Measurements from ENCODE around the gene GIMD1. TPM values are rescaled to one million over a fixed set of nuclear protein-coding genes. Genes with fewer than 3 reads are reported as not detected.
A peak's percentile ranks its signal among the peaks of the same experiment; 100 is the strongest.
"Not testable (repeated sequence)": the region's sequence is repeated elsewhere in the genome, so short reads cannot be mapped to it uniquely, and the experiment has no call there.

Gene GIMD1
- total RNA-seq (ENCODE audit: unreplicated experiment): not detected
- long read RNA-seq: 0 reads

- no peak for DNase-seq (ENCODE audit: low spot score)
- Mint-ChIP-seq H3K4me3 (ENCODE audit: unreplicated experiment) (no peak within 1 kb of the TSS), H3K36me3 (ENCODE audit: low read depth, unreplicated experiment) (no peaks in the 10 kb centered on the region), H3K27me3 (ENCODE audit: unreplicated experiment) (no peaks in the 10 kb centered on the region), H3K4me1 (ENCODE audit: unreplicated experiment) (peaks cover 38% of the 10 kb centered on the region), H3K9me3 (ENCODE audit: unreplicated experiment) (no peaks in the 10 kb centered on the region), H3K27ac (ENCODE audit: unreplicated experiment) (peak within 1 kb of the TSS; percentile 68)
- no peak for TF ChIP-seq CTCF (IDR thresholded peaks at IDR 0.05; ENCODE audit: unreplicated experiment)
These were observed at the start of gene GIMD1 for GRCh38 chr4:106368678-106369077. Gene GIMD1, minus strand, starts transcription at chr4:106368778. Its CDS starts 1,343 bp downstream, at chr4:106367435.

GRCh38 chr4:106414366-106414765 is 45.8 kb upstream of the GIMD1 start:
- H3K4me1 Mint-ChIP-seq (ENCODE audit: unreplicated experiment): peaks cover 2% of the 10 kb centered on the region
- no peak overlapping the region for H3K4me3 Mint-ChIP-seq (ENCODE audit: unreplicated experiment)
- no peak for TF ChIP-seq CTCF (IDR thresholded peaks at IDR 0.05; ENCODE audit: unreplicated experiment)
- no peak overlapping the region for H3K27ac Mint-ChIP-seq (ENCODE audit: unreplicated experiment)
- DNase-seq (ENCODE audit: low spot score): no peak
- H3K9me3 Mint-ChIP-seq (ENCODE audit: unreplicated experiment): no peaks in the 10 kb centered on the region
- no peaks in the 10 kb centered on the region for H3K27me3 Mint-ChIP-seq (ENCODE audit: unreplicated experiment)
- H3K36me3 Mint-ChIP-seq (ENCODE audit: low read depth, unreplicated experiment): no peaks in the 10 kb centered on the region

- peaks cover 3% of the 10 kb centered on the region for H3K36me3 Mint-ChIP-seq (ENCODE audit: low read depth, unreplicated experiment)
These were observed 41.6 kb upstream of the GIMD1 start for GRCh38 chr4:106409901-106410889.

GRCh38 chr4:106408004-106408403 is 39.4 kb upstream of the GIMD1 start:
- not testable (repeated sequence) for H3K4me3 Mint-ChIP-seq (ENCODE audit: unreplicated experiment); H3K27ac Mint-ChIP-seq (ENCODE audit: unreplicated experiment); H3K4me1 Mint-ChIP-seq (ENCODE audit: unreplicated experiment); DNase-seq (ENCODE audit: low spot score); H3K36me3 Mint-ChIP-seq (ENCODE audit: low read depth, unreplicated experiment); H3K27me3 Mint-ChIP-seq (ENCODE audit: unreplicated experiment); H3K9me3 Mint-ChIP-seq (ENCODE audit: unreplicated experiment)

More at GRCh38 chr4:106409901-106410889, 41.6 kb upstream of the GIMD1 start:
- TF ChIP-seq CTCF (IDR thresholded peaks at IDR 0.05; ENCODE audit: unreplicated experiment): no peak
- peaks cover 2% of the 10 kb centered on the region for H3K27me3 Mint-ChIP-seq (ENCODE audit: unreplicated experiment)
- no peak overlapping the region for H3K27ac Mint-ChIP-seq (ENCODE audit: unreplicated experiment)
- no peak for DNase-seq (ENCODE audit: low spot score)
- no peak overlapping the region for H3K4me3 Mint-ChIP-seq (ENCODE audit: unreplicated experiment)
- H3K9me3 Mint-ChIP-seq (ENCODE audit: unreplicated experiment): no peaks in the 10 kb centered on the region
- H3K4me1 Mint-ChIP-seq (ENCODE audit: unreplicated experiment): no peaks in the 10 kb centered on the region

- Mint-ChIP-seq H3K36me3 (ENCODE audit: low read depth, unreplicated experiment) (peaks cover 3% of the 10 kb centered on the region), H3K4me1 (ENCODE audit: unreplicated experiment) (no peaks in the 10 kb centered on the region), H3K27ac (ENCODE audit: unreplicated experiment) (no peak overlapping the region), H3K27me3 (ENCODE audit: unreplicated experiment) (no peaks in the 10 kb centered on the region), H3K9me3 (ENCODE audit: unreplicated experiment) (no peaks in the 10 kb centered on the region), H3K4me3 (ENCODE audit: unreplicated experiment) (no peak overlapping the region)
- DNase-seq (ENCODE audit: low spot score): no peak
- TF ChIP-seq CTCF (IDR thresholded peaks at IDR 0.05; ENCODE audit: unreplicated experiment): no peak
These were observed 32.6 kb upstream of the GIMD1 start for GRCh38 chr4:106401157-106401556.

- H3K4me1 Mint-ChIP-seq (ENCODE audit: unreplicated experiment); H3K27me3 Mint-ChIP-seq (ENCODE audit: unreplicated experiment); DNase-seq (ENCODE audit: low spot score); H3K27ac Mint-ChIP-seq (ENCODE audit: unreplicated experiment); H3K9me3 Mint-ChIP-seq (ENCODE audit: unreplicated experiment); H3K4me3 Mint-ChIP-seq (ENCODE audit: unreplicated experiment); H3K36me3 Mint-ChIP-seq (ENCODE audit: low read depth, unreplicated experiment): not testable (repeated sequence)
These were observed 30.3 kb upstream of the GIMD1 start for GRCh38 chr4:106398898-106399297.
